Left lobe of liver (tissue), 2 donors: Measurements from ENCODE around the gene SLAMF8. TPM values are rescaled to one million over a fixed set of nuclear protein-coding genes. Genes with fewer than 3 reads are reported as not detected.
A peak's percentile ranks its signal among the peaks of the same experiment; 100 is the strongest.

ENCODE experiments used
- ATAC-seq: fragments of 200-7000 bp; cut with Tn5 transposase; one replicate; pipeline ENCODE4 v1.9.1; 2020; ENCODE audit warnings: mild to moderate bottlenecking, moderate library complexity
- DNase-seq: peaks from one replicate; pipeline ENCODE4 v3.0.0-alpha.2; 2020; ENCODE audit warnings: low spot score
- total RNA-seq: library from RNA; stranded (reverse); gene quantifications from one replicate; pipeline ENCODE4 v1.2.1, GENCODE V29; 2021
- donor health status: DM: no; HTN: no; CAD: no; lungs with moderate emphysema.
- donor health status: DM: no; HTN: yes; CAD: no.

The SLAMF8 gene
- total RNA-seq, 1 donor from 2014 or later = 0.53 TPM

DNA sequence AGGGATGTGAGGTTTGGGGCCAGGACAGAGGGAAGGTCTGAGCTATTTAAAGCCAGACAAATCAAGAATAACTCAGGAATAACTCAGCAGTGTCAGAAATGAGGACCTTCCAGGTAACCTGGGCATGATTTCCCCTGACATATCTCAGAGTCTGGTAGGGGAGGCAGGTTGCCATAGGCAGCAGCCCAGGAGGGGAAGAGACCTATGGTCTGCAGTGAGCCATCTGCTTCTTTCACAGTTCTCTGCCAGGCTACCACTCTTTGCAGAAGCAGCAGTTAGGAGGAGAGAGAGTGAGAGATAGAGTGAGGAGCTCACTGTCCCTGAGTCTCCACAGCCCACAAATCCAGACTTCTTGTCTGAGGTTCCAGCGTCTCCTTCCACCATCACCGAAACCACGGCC, 42.1 kb downstream of the SLAMF8 start:
- DNase-seq = no peak
- no peak for ATAC-seq

DNA sequence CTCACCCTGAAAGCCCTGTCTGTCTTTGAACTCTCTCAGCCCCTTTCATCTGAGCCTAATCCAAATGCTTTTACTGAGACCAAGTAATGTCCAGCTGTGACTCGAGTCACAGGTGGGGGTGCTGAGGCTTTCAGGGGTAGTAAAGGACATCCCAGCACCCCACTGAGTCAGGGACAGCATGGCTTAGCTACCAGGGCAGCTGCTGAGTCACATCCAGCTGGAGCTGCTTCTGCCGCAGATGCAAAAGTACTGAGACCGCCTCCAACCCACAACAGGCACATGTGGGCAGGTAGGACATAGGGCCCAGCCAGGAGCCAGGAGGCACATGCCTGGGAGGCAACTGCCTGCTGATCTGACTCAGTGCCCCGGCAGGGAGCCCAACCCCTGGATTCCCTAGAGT, 42.5 kb downstream of the SLAMF8 start:
- DNase-seq = no peak

DNA sequence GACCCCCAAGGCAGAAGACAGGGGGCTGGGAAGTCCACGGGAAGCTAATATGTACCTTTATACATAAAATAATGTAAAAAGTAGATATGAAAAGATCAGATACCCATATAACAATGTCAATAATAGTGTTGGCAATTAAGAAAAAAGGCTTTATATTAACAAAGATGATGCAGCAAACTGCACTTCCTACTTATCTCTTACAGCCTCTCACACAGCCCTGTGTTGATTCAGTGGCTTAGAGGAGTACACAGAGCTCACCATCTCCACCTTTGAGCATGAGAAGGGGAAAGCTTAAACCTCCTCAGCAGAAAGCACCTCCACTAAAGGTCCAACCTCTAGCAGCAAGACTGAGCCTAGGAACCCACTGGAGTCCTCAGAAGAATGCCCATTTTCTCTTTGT, 42.9 kb downstream of the SLAMF8 start:
- ATAC-seq = no peak
- no peak for DNase-seq

More for the DNA sequence above, 42.5 kb downstream of the SLAMF8 start:
- ATAC-seq = no peak

DNA sequence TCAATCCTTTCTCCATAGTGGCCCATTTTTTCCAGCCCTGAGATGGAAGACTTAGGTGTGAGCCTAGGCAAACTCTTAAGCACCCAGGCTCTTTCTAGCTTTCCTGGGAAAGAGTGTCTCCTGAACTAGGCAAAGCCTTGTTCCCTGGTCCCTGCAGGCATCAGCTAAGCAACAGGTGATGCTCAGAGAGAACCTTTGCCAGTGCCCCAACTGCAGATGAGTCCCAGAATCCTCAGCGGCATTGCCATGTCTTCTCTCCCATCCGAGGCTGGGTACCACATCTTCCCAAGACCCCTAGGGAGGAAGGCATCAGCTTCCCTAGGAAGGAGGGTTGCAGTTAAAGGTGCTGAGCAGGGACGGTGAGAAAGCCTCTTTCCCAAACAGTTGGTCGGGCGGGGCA, 44.0 kb downstream of the SLAMF8 start:
- no peak for DNase-seq
- no peak for ATAC-seq

DNA sequence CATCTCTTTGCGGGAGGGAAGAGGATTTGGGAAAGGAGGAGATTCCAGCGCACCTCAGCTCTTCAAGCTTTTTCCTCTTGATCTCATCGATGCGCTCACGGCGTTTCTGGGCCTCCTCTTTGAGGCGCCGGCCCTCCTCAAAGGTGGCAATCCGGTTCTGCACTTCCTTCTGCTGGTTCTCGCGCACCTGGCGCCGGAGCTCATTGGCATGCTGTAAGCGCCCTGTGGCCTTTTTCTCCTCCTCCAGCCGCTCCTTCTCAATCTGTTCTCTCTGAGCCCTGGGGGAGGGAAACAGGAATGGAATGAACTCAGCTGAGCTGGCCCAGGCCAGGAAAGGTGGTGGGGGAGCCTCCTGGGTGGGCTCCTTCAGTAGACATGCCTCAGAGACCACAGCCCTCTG, 46.2 kb downstream of the SLAMF8 start:
- ATAC-seq = no peak
- no peak for DNase-seq

DNA sequence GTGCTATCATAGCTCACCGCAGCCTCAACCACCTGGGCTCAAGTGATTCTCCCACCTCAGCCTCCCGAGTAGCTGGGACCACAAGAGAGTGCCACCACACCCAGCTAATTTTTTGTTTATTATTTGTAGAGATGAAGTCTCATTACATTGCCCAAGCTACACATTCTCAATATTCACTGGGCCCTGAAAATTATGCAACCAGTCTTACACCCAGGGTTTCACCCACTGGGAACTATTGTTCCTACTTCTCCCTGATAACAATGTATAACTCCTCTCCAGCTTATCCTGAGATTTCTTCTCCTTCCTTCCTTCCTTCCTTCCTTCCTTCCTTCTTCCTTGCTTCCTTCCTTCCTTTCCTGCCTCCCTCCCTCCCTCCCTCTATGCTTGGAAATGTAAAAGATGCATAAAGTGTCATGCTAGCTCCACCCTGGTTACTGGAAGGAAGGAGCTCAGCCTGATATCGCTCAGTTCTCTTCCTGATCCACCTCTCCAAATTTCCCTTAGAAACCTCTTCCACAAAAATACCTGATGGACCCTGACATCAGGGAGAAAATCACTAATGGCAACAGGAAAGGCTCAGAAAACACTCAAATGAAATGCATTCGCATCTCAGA, 47.0 kb downstream of the SLAMF8 start:
- DNase-seq = no peak
- ATAC-seq = no peak

DNA sequence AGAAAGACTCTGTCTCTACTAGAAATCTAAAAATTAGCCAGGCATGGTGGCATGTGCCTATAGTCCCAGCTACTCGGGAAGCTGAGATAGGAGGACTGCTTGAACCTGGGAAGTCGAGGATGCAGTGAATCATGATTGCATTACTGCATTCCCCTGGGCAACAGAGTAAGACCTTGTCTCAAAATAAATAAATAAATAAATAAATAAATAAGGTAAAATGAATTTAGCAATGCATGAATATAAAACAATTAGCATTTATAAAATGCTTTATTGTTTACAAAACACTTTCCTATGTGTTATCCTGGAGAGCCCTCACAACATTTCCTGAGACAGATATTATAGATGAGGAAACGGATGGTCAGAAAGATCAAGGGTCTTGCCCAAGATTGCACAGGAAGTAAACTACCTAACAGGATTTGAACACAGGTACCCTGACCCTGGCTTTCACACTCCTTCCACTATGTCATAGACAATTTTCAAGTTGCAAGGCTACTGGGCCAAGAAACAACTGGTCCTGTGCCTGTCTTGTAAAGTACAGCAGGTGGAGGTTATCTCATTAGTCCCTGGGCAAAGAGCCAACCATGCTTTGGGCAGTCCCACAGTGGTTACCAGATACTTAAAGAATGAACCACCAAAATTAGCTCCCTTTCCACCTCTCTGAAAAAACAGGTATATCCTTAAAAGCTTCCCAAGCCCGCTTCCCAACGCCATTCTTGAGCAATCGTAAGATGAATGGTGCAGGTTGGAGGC, 51.2 kb downstream of the SLAMF8 start:
- no peak for DNase-seq
- no peak for ATAC-seq

DNA sequence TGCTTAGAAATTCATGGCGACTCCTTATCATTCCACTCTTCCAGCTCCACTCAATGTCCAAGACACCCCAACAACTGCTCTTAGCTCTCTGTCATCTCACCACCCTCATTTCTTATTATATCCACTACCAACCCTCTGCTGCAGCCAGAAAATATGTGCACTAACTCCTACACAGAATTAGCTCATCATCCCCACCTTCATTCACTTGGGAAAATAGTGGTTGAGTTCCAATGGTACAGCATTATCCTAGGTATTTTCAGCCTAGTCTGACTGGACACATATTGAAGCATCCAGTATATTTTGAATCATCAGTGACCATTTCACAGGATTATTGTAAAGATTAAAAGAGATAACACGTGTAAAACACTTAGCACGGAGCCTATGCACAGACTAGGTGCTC, 52.5 kb downstream of the SLAMF8 start:
- no peak for DNase-seq
- no peak for ATAC-seq

DNA sequence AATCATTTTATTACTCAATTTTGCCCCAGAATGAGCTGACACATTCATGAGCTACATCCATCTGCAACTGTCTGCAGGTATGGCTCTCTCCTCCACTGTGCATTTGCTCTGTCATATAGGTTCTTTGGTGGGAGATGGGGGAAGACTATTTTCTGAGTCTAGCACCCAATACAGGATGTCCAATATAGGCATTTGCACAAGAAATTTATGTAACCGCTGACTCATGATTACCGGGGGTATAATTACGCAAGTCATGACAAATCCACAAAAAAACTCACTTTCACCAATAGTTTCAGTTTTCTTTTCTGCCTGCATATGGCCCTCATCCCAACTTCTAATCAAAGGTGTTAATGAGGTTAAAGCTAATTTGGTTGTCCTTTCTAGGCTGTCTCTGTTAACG, 53.3 kb downstream of the SLAMF8 start:
- DNase-seq (no peak), ATAC-seq (peak; percentile 19)

DNA sequence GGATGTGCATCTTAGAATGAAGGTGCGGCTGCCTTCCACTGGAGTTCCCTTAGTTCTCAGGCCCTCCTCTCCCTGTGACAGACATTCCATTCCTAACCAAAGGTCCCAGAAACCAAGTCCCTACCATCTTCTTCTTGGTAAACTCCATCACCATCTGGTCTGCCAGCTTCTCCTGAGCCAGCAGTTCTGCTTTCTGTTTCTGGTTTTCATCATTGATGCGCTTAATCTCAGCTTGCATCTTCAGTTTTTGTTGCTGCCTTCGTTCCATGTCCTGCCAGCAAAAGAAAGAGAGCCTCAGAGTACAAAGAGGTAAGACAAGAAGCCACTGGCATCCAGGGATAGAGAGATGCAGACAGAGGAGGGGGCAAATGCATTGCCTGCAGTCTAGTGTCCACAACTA, 53.8 kb downstream of the SLAMF8 start:
- DNase-seq (no peak), ATAC-seq (no peak)

DNA sequence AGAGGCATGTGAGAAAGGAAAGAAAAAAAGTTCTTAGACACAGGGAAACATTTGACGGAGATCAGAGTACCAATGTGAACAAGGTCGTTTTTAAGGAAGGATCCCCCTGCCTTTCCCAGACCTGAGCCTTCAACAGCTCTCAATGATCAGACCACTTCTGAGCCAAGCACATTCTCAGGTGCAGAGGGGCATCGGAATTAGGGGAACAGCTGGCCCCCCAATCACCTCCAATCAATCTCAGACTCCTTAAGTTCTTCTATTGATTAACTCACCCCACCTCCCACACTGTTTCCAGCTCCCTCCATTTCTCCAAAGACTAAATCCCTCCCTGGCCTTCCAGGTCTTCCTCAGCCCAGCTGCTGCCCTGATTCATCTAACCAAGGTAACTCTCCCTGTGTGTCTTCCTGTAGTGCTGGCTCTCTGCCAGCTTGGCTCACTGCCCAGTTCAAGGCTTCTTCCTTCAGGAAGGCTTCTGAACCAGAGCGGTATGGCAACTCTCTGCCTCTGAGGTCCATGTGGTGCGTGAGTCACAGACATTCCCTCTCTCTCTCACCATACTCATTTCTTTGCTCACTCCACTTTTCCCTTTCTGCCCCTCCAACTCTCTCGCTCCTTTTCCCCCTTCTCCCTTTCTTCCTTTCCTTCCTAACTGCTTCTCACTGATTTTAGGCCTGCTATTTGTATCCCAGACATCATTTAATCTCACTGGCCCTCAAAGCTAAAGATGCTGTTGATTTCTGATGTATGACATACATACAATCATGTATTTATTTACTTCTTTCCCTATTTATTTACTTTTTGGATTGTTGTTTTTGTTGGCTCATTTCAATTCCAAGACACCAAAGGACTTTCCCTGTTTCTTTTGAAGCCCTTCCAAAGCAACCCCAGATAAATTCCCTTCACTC, 55.2 kb downstream of the SLAMF8 start:
- peak; percentile 72 for DNase-seq
- ATAC-seq = peak; percentile 49

DNA sequence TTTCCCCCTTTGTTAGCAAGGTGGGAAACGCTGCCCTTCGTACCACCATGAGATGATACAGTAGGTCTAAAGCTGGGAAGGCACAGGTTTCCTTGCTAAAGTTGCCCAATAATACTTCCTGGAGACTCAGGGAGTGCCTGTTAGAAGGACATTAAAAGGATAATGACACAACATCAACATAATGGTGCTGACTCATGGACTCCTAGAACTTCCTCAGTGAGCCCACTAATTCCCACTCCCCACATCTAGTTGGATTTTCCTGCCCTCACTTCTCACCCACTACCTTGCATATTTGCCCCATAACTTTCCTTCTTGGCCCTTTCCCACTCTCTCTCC, 55.8 kb downstream of the SLAMF8 start:
- DNase-seq = no peak
- ATAC-seq = no peak

DNA sequence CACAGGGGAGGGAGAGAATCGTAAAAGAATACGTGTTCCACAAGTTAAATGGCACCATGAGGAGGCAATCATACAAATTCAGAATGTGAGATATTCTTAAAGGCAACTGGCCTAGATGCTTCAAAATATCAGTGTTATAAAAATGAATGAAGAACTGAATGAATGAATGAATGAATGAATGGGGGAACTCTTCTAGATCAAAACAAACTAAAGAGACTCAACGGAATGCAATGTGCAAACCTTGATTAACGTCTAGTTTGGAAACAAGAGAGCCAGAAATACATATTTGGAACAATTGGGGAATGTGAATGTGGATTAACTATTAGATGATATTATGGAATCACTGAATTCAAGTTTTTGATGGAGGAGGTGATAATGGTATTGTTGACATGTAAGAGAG, 56.5 kb downstream of the SLAMF8 start:
- no peak for DNase-seq
- ATAC-seq = no peak

DNA sequence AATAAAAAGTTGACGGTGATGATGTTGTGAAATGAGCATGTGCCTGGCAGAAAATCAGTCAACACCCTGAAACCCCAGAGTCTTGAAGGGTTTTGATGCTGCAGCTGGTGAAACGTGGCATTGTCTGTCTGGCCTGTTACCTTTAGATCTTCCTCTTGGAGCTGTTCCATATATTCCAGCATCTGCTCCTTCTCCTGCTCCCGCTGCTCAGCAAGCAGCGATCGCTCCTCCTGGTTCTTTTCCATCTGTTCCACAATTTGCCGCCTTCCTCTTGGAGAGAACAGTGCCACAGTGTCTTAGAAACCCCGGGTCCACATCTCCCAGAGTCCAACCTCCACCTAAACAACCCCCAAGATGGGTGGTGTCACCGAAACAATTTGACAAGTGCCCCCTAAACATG, 57.6 kb downstream of the SLAMF8 start:
- no peak for ATAC-seq
- DNase-seq = no peak

Other genes with a start within 250 kb of the SLAMF8 start
- gene APCS, start 239.0 kb upstream of the SLAMF8 start, total RNA-seq = 1,727 TPM
- gene CRP, start 112.3 kb upstream of the SLAMF8 start, total RNA-seq = 3,370 TPM
- 35.5 TPM for gene DUSP23, start 45.9 kb upstream of the SLAMF8 start, total RNA-seq
- 0.23 TPM for gene FCRL6, start 24.5 kb upstream of the SLAMF8 start, total RNA-seq
- gene VSIG8, start 35.8 kb downstream of the SLAMF8 start, total RNA-seq = not detected
- not detected for gene CFAP45, start 73.3 kb downstream of the SLAMF8 start, total RNA-seq
- 68.3 TPM for gene TAGLN2, start 98.6 kb downstream of the SLAMF8 start, total RNA-seq
- 17.0 TPM for gene IGSF9, start 118.7 kb downstream of the SLAMF8 start, total RNA-seq
- gene SLAMF9, start 127.4 kb downstream of the SLAMF8 start, total RNA-seq = 0.83 TPM
- gene PIGM, start 205.1 kb downstream of the SLAMF8 start, total RNA-seq = 3.4 TPM
- 0.28 TPM for gene KCNJ10, start 243.3 kb downstream of the SLAMF8 start, total RNA-seq